G401.6 (cell line): ENCODE data around the gene RPP25L.

Experiments used
- FAIRE-seq: peaks from 2 replicates; lab custom pipeline; 2012; peaks lifted over from hg19 to GRCh38; lab: Jason Lieb, UNC

Gene RPP25L

DNA sequence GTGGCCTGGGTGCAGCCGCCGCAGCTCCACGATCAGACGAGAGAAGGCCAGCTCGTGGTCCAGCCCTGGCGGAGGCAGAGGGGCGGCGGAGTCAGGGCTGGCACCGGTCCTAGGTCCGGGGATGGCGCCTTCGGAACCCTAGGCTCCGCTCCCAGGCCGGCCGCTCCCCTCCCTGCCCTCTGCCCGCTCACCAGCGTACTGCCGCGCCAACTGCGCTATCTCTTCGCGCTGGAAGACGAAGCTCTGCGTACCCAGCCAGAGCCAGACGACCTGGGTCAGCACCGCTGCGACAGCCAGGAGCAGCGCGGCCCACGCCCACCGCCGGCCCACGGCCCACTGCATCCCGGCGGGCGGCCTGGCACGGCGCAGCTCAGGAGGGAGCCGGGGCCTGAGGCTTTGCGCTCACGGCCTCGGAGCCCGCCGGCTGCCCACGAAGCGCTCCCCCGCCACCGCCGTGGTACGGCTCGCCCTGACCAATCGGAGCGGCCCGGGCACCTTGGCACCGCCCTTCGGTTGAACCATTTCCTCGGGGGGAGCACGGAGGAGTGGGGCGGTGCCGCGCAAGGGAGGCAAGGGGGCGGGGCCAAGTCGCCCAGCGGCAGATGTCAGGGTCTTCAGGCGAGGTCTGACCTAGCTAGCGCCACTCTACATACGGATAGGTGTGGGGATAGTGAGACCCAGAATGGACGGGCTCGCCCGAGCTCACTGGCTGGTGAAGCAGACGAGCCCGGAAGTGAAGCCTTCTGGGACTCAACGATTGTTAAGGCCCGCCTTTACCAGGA, 25.6 kb upstream of the RPP25L start, which contains the start of gene SIGMAR1:
SIGMAR1 (minus strand) TSS at position 432 of the 782 bp plus-strand sequence; CDS start at position 342, 90 bp downstream.
- FAIRE-seq: peak; percentile 83

GRCh38 chr9:34636791-34637355, 25.0 kb upstream of the RPP25L start:
- no peak for FAIRE-seq

DNA sequence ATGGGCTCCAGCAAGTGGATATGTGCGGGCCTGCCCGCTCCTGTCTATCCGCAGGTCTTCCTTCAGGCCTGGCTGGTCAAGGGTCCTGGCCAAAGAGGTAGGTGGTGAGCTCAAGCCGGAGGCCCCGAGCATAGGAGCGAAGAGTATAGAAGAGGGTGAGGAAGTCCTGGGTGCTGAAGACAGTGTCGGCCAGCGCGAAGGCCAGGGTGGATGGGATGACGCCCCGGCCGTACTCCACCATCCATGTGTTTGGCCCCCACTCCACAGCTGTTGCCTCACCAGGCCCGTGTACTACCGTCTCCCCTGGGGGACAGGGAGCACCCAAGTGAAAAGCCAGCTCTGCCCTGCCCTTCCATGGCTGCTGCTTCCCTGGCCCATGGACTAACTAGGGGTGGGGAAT, 23.7 kb upstream of the RPP25L start:
- FAIRE-seq: no peak

GRCh38 chr9:34634551-34635248, 22.8 kb upstream of the RPP25L start:
- FAIRE-seq: no peak

DNA sequence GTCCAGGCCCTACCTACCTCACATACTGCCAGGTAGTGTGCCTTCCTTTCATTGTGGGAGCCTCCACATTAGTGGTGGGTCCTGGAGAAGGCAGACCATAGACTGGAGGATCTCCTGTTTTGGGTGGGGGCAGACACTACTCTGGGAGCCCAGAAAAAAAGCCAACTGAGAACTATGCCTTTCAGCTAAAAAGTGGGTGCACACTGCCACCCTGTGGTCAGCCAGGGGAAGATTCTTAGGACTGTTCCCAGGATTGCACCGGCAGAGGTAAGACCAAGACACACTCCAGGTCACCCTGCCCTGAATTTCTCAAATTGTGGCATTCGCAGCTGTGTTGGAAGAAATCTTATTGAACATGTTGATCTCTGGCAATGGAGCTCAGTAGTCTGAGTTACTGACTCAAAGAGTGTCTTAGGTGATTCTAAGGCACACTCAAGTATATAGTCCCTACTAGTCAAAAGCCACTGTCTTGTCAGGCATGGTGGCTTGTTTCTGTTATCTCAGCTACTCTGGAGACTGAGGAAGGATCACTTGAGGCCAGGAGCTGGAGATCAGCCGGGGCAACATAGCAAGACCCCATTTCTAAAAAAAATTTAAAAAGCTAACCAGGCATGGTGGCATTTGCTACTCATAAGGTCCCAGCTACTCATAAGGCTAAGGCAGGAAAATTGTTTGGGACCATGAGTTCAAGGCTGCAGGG, 22.1 kb upstream of the RPP25L start:
- FAIRE-seq: peak; percentile 93

GRCh38 chr9:34633166-34633565, 21.3 kb upstream of the RPP25L start:
- no peak for FAIRE-seq

GRCh38 chr9:34630402-34631154, 18.7 kb upstream of the RPP25L start:
- no peak for FAIRE-seq

DNA sequence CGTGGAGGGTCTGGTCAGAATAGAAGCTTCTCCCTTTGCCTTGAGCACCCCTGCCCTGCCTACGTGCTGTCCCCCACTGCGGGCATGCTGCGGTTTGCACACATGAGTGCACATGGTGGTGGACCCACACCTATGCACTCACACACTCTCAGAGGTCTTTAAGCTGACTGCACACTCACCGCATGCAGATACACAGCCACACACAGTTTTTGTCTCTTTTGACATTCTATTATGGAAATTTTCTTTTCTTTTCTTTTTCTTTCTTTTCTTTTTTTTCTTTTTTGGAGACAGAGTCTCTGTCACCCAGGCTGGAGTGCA, 17.6 kb upstream of the RPP25L start:
- no peak for FAIRE-seq

- FAIRE-seq: no peak
Observed at GRCh38 chr9:34628656-34629490, 17.0 kb upstream of the RPP25L start, which contains the start of gene ARID3C. ARID3C (minus strand) TSS chr9:34629066; CDS start chr9:34628014, 1,052 bp downstream.

GRCh38 chr9:34627716-34628655, 16.1 kb upstream of the RPP25L start:
- no peak for FAIRE-seq

DNA sequence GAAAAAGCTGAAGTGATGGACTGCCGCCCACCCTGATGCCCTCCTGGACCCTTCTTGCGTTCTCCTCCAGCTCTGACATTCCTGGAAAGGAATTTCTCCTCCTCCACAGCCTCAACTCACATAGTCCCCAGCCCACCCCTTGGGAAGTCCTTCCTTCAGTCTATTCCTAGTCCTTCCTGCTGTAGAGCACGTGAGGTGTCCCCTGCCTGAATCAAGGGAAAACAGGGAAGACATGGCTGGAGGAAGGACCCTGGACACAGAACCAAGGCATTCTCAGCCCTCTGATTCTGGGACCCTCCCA, 13.2 kb upstream of the RPP25L start:
- FAIRE-seq: no peak

DNA sequence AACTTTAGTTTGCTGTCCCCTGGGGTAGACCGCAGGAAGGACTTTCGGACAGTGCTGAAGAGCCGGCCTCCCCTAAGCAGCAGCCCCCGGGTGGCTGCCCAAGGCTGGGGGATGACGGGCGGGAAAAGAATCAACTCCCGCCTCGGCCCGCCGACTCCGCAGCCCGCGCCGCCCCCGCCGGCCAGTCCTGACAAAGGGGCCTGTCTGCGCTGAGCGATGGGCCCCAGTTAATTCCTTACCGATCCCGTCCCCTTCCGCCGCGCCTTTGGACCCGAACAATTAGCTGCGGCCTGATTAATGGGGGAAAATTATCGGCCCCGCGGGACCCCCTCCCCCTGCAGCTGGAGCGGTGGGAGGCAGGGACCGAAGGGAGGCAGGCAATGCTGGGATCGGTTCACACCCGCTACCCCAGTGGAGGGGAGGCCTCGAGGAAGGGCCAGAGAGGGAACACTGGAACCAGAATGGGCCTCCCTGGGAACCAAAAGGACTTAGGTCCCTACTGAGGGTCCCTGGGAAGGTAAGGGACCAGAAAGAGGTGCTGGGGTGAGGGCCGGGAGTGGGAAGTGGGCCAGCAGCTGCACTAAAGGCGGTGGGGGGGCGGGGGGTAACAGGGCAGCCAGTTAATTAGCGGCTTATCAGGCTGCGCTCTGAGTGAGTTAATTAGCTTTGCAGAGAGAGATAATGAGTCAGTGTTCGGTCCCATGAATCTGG, 12.7 kb upstream of the RPP25L start:
- FAIRE-seq: no peak

DNA sequence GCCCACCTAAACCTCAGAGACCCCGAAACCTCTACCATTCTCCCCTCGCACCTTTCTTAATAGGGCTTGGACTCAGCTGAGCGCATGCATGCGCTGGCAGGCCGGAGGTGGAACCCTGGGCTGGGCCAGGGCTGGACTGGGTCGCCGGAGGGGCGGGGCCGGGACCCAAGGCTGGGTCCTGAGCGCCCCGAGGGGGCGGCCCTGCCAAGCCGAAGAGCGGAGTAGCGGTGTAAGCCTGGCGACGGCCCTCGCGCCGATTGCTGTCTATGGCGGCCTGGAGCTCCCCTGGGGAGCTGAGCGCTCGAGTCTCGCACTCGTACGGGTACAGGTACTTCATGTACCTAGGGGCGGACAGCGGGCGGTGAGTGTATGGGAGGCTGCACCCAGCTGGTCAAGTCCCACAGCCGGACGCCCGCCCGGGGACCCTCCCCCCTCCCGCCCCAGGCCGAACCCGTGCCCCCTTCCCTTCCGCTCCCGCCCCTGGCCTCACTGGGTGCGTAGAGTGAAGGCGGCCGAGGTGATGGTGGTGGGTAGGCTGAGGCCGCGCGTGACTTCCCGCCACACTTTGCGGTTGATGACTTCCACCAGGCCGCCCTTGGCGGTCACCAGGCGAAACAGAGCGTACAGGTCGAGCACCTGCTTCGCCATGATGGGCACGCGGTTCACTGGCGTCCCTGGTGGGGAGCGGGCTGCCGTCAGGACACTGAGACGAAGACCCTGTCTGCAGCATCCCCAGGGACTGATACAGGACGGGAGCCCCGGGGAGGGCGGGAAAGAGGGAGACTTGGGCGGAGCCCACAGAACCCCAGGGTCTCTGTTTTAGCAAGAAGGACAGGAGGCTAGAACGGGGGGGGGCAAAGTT, 11.7 kb upstream of the RPP25L start:
- FAIRE-seq: no peak

DNA sequence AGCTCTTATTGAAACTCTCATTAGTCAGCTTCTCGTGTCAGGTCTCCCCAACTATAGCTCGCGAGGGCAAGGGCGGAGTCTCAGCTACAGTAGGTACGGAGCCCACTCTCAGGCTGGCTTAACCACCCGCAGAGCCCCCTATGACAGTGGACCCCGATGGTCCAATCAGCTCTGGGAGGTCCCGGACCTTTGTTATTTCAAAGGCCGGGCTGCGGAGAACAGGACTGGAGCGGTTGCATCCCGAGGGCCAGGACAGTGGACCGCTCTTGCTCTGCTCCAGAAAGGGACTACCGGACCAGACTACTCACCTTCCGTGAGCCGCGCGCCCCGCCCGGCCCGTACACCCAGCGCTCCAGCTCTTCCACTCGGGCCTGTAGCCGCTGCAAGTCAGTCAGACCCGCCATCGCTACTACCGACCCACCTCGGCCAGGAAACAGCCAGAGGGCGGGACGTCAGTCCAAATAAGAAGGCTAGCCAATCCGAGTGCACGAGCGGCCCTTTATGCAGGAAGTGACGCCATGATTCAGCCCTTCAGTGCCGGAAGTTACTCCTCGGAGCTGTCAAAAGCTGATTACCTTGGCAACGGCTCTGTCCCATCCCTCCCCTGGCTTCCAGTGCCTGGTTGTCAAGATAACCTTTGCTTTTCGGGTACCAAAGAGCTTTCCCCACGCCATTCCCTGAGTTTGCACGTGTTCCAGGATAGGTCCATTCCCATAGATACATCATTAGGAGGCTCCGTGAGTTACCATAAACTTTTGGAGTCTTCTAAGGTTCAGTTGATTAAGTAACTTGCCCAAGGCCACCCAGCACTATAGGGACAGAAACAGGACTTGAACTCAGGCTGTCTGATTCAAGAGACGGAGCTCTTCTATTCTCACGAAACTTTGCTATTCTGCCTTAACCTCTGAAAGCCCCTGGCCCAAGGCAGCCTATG, 8.4 kb upstream of the RPP25L start, which contains the start of gene DCTN3:
DCTN3 (minus strand) TSS at position 435 of the 934 bp plus-strand sequence; CDS start at position 404, 31 bp downstream.
- peak; percentile 97 for FAIRE-seq

DNA sequence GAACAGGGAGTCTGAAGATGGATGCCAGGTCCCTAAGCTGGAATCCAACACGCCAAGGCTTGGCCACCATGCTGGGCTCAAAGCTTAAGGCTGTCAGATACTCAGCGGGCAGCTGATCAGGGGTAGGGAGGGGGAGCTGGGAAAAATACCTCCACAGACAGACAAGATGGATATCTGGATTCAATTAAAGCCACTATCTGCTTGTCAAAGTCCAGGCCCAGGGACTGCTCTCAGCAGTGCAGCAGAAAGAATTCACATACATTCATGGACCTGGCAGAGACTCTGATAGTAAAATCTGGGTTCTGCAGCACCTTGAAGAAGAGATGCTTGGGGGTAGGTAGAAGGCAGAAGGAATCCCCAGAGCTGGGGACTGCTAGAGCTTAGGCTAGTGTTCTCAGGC, 3.2 kb upstream of the RPP25L start:
- no peak for FAIRE-seq

GRCh38 chr9:34612788-34613390, 992 bp upstream of the RPP25L start:
- FAIRE-seq: no peak
